ENCODE measurements around the gene FBXW9.
A peak's percentile ranks its signal among the peaks of the same experiment; 100 is the strongest.
"Not testable (repeated sequence)": the region's sequence is repeated elsewhere in the genome, so short reads cannot be mapped to it uniquely, and the experiment has no call there.

The FBXW9 gene

DNA sequence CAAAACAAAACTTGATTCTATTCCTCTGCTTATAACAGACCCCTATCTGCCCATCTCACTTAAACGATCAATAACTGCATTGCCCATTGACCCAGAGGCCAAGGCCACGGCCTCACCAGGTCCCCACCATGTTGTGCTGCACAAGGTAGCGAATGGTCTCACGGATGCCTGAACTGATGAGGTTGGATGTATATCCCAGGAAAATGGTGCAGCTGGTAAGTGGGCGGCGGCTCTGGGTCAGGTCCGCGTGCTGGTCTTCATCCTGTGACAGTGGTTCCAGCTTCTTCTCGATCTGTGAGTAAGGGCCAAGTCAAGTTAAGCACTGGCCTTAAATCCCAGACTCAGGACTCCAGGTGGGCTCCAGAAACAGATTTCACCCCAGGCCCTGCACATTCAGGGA is 16.4 kb downstream of the FBXW9 start:
- no peak for DNase-seq (ENCODE audit: low read depth)

DNA sequence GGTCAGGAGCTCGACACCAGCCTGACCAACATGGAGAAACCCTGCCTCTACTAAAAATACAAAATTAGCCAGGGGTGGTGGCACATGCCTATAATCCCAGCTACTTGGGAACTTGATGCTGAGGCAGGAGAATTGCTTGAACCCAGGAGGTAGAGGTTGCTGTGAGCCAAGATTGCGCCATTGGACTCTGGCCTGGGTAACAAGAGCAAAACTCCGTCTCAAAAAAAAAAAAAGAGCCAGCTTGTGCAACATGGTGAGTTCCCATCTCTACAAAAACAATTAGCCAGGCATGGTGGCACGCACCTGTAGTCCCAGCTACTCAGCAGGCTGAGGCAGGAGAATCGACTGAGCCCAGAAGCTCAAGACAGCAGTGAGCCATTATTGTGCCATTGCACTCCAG is 18.4 kb downstream of the FBXW9 start:
- DNase-seq (ENCODE audit: low read depth): not testable (repeated sequence)

DNA sequence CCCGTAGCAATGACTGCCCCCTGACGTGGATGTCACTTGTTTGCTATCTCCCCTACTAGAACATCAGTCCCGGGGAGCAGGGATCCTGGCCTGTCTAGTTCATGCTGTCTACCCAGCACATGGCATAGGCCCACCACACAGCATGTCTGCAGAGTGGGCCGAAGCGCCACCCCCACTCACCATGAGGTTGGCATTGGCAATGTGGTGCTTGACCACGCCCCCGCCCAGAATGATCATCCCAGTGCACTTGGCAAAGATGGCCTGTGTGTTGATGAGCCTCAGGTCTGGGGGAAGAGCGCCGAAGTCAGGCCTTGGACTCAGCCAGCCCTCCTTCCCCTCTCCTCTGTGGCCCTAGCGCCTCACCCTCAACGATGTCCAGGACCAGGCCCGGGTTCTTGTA is 19.5 kb downstream of the FBXW9 start:
- DNase-seq (ENCODE audit: low read depth): no peak

DNA sequence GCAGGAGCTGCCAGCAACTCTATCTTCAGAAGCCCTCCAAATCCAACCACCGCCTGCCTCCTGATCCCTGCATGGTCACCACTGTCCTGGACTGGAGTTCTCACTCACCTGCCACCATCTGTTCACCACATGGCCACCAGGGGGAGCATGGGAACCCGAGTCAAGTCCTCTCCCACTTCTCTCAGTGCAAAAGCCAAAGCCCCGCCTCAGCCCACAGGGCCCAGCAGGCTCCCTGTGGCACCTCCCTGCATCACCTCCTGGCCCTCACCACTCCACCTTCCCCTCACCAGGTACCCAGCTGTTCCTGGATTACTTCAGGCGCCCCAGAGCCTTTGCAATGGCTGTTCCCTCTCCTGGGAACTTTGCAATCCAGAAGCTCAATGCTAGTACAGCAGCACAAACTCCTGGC is 20.0 kb downstream of the FBXW9 start:
- DNase-seq (ENCODE audit: low read depth): peak; percentile 73

DNA sequence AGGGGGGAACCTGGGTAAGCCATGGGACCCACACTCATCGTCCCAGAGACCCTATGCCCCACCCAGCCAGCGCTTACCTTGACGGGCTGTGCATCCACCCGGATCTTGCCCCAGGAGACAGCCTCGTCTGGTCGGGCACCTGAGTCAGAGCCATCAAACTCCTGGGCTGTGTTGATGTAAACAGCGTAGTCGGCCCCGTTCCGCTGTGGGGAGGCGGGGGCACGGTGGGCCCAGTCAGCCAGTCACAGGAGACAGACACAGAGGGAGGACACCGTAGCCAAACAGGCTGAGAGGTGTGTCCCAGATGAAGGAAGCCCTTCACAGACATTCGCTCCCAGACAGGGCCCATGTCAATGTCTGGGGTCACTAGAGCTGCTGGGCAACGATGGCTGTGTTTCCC is 20.5 kb downstream of the FBXW9 start:
- DNase-seq (ENCODE audit: low read depth): no peak

DNA sequence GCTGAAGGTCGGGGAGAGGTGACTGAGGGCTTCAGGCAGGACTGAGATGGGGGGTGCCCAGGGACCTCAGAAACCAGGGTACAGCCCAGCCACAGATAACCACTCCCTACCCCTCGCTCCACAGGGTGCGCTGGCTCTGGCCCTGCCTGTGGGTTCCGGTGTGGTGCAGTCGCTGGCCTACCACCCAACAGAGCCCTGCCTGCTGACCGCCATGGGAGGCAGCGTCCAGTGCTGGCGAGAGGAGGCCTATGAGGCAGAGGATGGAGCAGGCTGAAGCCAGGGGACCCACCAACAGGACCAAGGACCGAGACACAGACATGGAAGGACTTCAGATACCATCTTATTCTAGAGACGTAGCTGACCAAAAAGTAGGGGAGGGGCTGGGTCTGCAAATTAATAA is 21.0 kb downstream of the FBXW9 start:
- no peak for DNase-seq (ENCODE audit: low read depth)

DNA sequence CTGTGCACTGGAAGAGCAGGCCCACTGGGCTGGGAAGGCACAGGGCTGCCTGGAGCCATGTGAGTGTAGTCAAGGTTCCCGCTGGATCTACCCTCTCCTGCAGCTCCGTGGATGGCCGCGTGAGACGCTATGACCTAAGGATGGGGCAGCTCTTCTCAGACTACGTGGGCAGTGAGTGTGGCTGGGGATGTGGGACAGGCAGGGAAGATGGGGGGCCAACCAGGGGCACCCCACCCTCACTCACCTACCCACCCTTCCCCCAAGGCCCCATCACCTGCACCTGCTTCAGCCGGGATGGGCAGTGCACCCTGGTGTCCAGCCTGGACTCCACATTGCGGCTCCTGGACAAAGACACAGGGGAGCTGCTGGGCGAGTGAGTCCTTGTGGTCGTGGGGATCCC is 23.7 kb downstream of the FBXW9 start:
- DNase-seq (ENCODE audit: low read depth): no peak

DNA sequence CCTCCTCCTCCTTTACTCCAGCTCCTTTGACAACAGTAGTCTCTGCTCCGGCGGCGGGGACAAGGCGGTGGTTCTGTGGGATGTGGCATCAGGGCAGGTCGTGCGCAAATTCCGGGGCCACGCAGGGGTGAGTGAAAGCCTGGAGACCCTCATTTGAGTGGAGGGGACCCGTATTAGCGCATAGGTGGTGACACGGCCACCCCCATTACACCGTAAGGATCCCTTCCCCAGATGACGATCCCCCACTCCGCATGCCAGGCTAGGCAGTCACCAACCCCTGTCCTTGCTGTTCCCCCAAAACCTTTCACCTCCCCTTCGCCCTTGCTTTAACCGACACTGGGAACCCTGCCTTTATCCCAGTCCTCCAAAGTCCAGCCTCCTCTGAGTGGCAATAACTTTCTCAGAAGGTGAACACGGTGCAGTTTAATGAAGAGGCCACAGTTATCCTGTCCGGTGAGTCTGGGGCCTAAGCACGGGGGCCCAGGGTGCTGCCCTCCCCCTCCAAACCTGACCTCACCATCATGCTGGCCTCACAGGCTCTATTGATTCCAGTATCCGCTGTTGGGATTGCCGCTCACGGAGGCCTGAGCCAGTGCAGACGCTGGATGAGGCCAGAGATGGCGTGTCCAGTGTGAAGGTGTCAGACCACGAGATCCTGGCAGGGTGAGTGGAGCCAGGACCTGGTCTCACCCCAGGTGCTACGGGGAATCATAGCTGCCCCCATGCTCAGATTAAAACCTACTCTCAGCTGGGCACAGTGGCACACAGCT is 26.1 kb downstream of the FBXW9 start:
- no peak for DNase-seq (ENCODE audit: low read depth)

DNA sequence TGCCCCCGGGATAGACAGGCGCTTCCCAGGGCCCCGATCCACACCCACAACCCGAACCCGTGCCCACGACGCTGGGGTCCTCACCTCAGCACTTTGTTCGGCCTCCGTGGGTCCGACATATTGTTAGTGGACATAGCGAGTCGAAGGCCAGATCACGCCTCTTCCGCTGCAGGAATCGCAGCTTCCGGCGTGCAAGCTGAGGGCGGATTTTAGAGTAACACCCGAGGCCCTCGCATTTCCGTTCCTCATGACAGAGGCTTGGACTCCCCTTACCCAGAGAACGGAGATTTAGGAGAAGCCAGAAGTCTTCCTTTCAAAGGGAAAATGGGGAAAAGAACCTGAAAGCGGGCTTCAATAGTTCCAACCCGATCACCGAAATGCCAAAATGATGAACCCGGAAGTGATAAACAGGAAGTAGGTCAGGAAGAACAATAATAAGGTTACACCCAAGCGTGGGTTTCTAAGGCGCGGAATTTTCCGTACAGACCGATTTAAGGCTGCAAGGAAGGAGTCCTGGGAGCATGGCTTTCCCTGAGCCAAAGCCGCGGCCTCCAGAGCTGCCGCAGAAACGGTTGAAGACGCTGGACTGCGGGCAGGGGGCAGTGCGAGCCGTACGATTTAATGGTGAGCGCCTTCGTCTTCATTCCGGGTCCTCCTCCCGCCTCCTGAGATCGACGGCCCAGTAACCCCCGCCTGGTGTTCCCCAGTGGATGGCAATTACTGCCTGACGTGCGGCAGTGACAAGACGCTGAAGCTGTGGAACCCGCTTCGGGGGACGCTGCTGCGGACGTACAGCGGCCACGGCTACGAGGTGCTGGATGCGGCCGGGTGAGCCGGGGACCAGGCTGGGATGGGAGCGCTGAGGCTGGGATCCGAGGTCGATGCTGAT is 26.9 kb downstream of the FBXW9 start:
- peak; percentile 65 for DNase-seq (ENCODE audit: low read depth)

DNA sequence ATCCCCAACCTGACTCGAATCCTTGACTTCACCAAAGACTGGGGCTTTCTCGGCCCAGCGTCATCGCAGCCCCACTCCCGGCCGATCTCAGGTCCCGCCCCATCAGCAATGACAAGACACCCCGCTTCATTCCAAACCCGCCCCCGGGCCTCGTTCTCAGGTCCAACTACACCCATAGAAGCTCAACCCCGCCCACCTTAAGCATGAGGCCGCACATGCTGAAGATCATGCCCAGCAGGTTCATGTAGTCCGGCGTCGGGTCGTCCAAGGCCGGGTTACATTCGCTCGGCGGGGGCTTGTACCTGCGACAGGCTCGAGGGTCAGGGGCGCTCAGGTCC is 27.5 kb downstream of the FBXW9 start:
- DNase-seq (ENCODE audit: low read depth): no peak

DNA sequence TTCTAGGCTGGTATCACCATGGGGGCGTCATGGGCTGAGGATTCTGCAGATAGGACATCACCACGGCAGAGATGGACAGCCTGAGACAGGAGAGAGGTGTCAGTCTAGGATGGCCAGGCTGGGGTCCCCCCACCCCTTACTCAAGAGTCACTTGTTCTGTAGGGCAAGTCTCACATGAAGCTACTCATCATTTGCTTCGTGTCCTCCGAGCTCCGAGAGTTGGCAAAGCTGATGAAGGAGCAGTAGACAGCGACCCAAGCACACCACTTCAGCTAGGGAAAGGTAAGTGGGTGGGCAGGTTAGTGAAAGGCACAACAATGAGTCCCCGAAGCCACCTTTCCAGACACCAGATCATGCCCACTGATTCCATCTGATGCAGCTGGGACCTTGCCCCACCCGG is 28.1 kb downstream of the FBXW9 start:
- DNase-seq (ENCODE audit: low read depth): no peak

DNA sequence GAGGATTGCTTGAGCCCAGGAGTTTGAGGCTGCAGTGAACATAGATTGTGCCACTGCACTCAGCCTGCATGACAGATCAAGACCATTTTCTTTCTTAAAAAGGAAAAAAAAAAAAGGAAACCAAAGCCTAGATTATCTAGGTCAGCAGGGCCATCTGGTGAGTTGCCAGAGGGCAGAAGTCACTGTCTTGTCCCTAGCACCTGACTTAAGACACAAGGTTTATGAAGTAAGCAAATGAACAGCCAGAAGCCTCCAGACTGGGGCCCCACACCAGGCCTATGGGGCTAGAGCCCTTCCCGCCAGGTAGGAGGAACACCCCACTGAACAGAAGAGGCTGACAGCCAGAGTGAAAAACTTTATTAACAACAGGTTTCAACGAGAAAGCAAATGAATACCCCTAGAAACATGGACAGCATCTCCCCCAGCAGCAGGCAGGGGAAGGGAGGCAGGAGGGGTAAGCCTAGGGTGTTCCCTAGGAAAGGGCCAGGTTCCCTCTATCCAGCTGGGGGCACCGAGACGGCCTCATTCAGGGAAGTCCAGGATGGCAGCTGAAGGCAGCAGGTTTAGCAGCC is 28.6 kb downstream of the FBXW9 start:
- DNase-seq (ENCODE audit: low read depth): no peak

DNA sequence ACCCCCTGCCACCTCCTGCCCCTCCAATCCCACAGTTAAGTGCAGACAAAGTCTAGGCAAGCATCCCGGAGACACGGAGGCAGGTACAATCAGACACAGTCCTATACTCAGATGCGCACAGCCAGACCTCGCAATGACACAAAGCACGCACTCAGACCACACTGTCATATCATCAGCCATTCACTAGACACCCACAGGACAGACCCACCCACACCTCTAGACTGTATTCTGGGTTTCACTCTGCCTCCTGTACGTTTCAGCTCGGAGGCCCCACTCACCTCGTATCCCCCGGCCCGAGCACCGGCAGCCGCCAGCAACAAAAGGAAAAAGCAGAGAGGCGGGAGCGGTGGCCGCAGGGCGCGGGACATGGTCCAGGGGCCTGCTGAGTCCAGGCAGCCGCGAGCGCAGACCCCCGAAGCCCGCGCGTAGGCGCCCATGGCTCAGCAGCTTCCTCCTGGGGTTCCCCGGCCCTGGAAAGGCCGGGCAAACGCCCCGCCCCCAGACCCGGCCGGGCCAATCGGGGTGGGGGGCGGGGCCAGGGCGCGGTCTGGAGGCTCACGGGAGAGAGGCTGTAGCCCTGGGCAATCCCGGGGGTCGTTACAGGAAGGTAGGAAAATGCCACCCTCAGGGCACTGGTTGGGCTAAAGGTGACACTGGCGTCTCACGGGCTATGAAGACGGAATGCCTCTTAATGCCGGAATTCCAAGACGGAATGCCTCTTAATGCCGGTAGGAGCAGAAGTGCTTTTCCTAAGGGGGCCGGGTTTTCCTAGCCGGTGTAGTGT is 30.0 kb downstream of the FBXW9 start, which contains the start of the genes MAN2B1 and WDR83:
MAN2B1 (minus strand) TSS at position 478 of the 784 bp plus-strand sequence; CDS start at position 437, 41 bp downstream.
WDR83 (plus strand) TSS at position 543 of the 784 bp plus-strand sequence. CDS start 2,984 bp downstream, outside the sequence.
- no peak for DNase-seq (ENCODE audit: low read depth)

DNA sequence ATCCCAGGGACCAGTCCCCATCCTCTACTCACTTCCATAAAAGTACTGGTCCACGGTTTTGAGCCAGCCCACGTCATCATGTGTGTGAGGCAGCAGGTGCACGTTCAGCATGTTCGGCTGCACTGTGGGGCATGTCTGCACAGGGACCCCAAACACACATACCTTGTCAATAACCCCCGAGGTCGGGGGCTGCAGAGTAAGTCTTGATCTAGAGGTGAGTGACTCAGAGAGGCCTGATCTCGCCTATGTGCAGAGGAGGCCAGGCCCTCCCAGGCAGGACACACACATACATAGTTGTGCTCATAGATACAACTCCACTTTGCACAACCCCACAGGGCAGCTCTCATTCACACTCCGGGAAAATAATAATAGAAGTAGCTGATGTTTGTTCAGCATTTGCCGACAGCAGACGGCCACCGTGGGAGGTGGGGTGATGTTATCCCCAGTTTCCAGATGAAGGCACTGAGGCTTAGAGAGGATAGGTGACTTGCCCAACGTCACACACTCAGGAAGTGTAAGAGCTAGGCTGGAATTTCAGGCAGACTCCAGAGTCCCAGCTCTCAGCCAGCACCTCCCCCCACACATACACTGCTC is 30.7 kb downstream of the FBXW9 start:
- DNase-seq (ENCODE audit: low read depth): no peak

DNA sequence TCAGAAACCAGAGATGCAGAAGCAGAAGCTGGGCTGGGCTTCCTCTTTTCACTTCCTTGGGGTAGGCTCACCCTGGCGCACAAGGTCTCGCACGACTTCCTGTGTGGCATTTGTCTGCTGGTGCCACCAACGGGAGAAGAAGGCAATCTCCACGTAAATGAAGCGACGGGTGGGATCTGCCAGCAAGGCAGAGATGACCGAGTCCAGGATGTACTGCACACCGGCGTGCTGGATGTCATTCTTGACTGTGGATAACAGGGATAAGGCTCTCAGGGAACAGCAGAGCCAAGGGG is 31.2 kb downstream of the FBXW9 start:
- DNase-seq (ENCODE audit: low read depth): no peak

DNA sequence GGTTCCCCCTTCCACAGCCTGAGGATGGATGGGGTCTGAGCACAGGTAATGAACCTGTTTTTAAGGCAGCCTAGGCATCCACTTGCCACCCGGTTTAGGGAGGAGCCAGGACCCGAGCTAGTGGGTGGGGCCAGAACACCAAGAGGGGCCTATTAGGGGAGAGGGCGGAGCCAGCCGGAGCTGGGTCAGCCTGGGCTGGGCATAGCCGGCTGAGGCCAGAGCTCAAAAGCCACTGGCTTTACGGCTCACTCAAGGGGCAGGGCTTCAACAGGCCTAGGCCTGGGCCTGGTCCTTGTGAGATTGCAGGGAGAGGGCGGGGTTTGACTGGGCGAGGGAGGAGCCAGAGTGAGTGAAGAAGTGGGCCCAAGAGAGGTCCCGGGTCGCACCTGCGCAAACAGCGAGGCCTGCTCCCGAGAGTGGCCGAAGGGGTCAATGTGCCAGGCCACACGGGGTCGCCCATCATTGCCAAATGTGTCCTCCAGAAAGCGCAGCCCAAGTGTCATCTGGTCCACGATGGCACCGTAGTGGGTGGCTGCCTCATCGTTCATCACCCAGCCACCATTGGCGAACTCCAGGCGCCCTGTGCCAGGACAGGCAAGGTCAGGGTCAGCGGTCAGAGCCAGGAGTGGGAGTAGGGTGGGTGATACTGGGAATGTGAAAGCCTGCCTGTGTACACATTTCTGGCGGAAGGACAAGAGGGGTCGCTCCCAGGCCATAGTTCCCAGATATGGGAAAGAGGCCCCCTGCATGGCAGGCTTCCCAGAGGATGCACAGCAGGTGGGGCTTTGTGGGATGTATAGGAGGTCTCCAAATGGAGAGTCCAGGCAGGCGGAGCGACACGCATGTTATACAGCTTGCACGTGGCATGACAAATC is 31.8 kb downstream of the FBXW9 start:
- DNase-seq (ENCODE audit: low read depth): no peak

DNA sequence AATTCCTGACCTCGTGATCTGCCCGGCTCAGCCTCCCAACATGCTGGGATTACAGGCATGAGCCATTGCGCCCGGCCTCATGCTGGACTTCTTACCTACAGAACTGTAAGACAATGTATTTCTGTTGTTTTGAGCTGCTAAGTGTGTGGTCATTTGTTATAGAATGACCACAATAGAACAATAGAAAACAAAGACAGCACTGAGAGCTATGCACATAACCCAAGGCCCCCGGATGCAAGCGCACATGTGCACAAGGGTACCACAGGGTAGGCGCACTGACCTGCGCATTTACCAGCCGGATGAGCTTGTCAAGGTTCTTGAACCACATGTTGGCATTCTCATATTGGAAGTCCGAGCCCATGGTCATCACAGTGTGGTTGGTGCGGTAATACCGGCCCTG is 35.5 kb downstream of the FBXW9 start:
- no peak for DNase-seq (ENCODE audit: low read depth)

DNA sequence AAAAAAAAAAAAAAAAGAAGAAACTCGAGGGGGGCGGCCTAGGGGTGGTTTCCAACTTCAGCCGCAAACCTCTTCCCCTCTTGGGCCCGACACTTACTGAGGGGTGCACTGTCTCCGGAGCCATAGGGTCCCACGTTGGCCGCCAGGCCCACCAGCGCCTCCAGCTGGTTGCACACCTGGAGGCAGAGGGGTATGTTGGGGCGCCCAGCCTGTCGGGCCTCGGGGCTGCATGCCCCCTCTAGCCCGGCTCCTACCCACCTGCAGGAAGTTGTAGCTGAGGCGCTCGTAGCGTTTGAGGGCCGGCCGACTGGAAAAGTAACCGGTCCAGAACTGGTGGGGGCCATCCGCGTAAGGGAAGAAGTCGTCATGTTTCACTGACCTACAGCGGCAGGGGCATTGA is 38.5 kb downstream of the FBXW9 start:
- no peak for DNase-seq (ENCODE audit: low read depth)

DNA sequence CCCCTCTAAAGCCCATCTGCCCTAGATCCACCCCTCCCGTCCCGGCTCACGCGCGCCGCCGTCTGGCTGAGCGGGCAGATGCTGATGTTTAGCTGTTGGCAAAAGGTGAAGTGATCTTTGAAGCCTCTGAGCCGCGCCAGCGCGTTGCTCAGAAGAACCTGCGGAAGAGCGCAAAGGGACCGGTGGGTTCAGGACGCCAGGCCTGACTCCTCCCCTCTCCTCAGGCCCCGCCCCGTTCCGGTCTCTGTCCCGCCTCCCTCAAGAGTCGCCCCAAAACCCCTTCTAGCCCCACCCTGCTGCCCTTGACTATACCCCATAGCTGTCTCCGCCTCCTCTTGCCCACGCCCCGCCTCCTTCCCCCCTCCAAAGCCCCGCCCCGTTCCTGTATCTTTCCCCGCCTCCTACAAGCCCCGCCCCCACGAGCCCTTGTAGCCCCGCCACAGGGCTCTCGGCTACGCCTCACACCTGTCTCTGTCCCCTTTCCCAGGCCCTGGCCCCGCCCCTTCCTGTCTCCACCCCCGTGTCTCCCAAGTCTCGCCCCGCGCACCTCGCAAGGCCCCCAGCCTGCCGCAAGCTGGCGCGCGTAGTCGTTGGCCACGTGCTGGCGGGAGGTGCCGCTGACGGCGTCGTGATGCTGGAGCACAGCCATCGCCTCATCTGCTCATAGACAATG is 39.4 kb downstream of the FBXW9 start:
- DNase-seq (ENCODE audit: low read depth): no peak

DNA sequence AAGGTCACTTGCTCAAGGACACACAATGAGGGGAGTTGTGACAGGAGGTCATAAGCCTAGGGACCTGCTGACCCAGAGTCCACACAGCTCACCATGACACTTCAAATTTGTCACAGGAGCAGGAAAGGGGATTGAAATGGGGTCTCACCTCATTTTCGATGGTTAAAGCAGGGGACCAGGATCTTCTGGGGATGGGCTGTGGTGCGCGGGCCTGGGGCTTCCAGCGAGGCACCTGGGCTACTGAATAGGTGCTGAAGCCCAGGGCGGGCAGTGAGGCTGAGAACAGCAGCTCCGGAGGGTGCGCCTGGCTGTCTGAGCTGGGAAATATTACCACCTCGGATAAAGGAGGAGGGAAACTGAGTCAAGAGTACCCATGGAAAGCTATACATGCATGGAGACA is 40.9 kb downstream of the FBXW9 start:
- no peak for DNase-seq (ENCODE audit: low read depth)

Data from CMK (cell line).